BE2C (cell line): ENCODE data around the gene HEG1.

ENCODE experiments used
- DNase-seq: peaks from one replicate; pipeline ENCODE4 v3.0.0-alpha.2; 2020
- H3K27me3 ChIP-seq: fragments of 250-450 bp; sonication (Bioruptor Pico); 2 replicates; pipeline ENCODE4 v1.5.1; 2020; ENCODE audit warnings: mild to moderate bottlenecking
- H3K36me3 ChIP-seq: fragments of 250-450 bp; sonication (Bioruptor Pico); 2 replicates; pipeline ENCODE4 v1.5.1; 2020; ENCODE audit warnings: mild to moderate bottlenecking
- H3K4me1 ChIP-seq: fragments of 250-450 bp; sonication (Bioruptor Pico); 2 replicates; pipeline ENCODE4 v1.5.1; 2020
- H3K4me3 ChIP-seq: 2 replicates; pipeline ENCODE4 v1.5.1; 2011; ENCODE audit warnings: low read depth, low read length
- H3K9me3 ChIP-seq: fragments of 250-450 bp; sonication (Bioruptor Pico); 2 replicates; pipeline ENCODE4 v1.5.1; 2020
- TF ChIP-seq, protein P1 (sequence below): IDR thresholded peaks from 2 replicates; pipeline ENCODE4 v1.5.1; 2012; ENCODE audit warnings: mild to moderate bottlenecking, low read depth, low read length

The HEG1 gene

DNA sequence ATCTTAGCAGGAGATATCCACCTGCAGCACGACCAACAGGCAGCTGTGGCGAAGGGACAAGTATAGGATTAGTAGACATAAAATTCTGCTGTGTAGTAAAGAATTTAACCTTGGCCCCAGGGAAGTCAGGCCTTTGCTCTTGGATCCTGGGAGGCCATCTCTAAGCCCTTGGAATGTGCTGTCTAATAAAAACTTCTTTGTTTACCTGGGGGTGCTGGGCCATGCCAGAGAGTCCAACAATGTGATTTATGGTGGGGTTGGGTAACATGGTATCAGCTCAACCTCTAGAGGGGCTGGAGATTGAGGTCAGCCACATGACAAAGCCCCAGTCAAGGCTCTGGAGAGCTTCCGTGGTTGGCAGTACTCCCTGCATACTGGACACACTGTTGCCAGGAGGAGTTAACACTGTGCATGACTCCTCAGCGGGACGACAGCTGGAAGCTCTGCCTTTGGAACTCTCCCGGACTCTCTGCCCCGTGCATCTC, 52.4 kb downstream of the HEG1 start:
- H3K4me3 ChIP-seq = no peak overlapping the region
- H3K27me3 ChIP-seq = no peaks in the 10 kb centered on the region
- peaks cover 16% of the 10 kb centered on the region for H3K36me3 ChIP-seq
- no peak for DNase-seq
- TF ChIP-seq, protein P1, sequence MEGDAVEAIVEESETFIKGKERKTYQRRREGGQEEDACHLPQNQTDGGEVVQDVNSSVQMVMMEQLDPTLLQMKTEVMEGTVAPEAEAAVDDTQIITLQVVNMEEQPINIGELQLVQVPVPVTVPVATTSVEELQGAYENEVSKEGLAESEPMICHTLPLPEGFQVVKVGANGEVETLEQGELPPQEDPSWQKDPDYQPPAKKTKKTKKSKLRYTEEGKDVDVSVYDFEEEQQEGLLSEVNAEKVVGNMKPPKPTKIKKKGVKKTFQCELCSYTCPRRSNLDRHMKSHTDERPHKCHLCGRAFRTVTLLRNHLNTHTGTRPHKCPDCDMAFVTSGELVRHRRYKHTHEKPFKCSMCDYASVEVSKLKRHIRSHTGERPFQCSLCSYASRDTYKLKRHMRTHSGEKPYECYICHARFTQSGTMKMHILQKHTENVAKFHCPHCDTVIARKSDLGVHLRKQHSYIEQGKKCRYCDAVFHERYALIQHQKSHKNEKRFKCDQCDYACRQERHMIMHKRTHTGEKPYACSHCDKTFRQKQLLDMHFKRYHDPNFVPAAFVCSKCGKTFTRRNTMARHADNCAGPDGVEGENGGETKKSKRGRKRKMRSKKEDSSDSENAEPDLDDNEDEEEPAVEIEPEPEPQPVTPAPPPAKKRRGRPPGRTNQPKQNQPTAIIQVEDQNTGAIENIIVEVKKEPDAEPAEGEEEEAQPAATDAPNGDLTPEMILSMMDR = no peak
- H3K4me1 ChIP-seq = peaks cover 6% of the 10 kb centered on the region
- no peaks in the 10 kb centered on the region for H3K9me3 ChIP-seq

DNA sequence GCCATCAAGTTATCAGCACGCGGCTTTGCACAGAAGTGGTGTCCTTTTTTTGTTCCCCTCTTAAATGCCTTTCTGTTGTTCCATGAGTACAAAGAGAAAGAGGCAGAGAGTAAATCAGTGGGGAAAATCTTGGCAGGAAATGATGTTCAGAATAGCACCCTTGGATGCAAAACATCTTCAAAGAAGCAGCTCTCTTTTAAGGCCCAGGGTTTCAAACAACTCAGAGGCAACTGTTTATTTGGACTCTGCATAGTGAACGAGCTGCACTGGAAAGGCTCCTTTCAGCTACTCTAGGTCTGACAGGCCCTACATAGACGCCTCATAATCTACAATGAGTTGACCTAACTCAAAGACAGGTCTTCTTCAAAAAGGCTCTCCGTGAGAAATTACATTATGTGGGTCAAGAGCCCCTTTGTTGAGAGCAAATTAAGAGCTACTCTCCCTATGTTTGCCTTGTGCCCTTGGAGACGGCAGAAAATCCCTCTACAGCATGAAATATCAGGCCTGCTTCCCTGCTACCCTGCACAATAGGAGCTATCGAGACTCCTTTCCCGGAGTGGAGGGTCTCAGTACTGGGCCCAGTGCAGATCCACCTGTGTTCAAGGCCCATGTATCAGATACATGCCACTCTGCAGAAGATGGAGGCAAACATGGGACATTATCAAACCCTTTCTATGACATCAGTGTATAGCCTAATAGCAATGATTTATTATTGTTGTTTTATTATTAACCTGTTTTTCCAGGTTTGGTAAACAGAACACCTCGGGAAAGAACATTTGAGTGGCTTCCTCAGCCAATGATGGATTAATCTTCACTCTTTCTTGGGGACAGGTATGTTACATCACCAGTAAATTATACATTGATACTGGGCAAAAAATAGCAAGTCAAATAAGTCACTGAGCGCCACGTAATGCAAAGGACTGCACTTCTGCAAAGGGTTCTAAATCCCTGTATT, 53.1 kb downstream of the HEG1 start:
- Histone ChIP-seq H3K27me3 (no peaks in the 10 kb centered on the region), H3K9me3 (no peaks in the 10 kb centered on the region), H3K36me3 (peaks cover 10% of the 10 kb centered on the region), H3K4me1 (peaks cover 13% of the 10 kb centered on the region), H3K4me3 (no peak overlapping the region)
- TF ChIP-seq, protein P1 = no peak
- no peak for DNase-seq

DNA sequence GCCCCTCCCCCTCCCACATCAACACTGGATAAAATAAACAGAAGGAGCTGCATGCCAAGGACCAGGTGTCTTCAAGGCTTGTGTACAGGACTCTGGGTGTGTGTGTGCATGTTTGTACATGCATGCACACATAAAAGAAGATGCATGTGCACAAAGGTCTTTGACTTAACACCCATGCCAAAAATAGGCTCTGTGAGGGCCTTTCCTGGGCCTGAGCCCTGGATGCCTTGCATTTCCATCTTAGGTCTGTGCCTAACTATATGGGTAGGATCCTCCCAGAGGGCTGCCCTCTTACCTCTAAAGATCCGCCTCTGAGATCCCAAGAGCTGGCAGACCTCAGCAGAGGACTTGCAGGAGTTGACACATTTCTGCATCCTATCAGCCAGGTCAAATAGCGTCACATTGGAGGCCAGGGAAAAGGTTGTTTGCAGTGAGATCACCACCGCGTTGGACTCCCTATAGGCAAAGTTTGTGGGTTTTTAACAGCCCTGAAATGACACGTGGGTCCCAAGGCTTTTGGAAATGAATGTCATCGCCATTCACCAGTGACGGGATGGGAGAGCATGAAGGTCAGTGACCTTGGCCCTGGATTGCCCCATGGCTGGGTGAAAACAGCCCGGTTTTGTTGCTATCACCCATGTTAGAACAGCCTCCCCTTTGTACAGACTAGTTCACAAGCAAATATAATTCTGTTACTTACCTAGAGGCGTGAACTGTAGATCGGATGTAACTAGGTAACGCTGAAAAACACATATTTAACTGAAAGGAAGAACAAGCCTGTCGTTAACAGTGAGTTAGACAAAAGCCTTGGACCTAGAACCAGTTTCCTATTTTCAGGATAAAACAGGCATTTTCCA, 54.0 kb downstream of the HEG1 start:
- TF ChIP-seq, protein P1 = no peak
- Histone ChIP-seq H3K36me3 (peaks cover 12% of the 10 kb centered on the region), H3K4me1 (peaks cover 19% of the 10 kb centered on the region), H3K4me3 (no peak overlapping the region), H3K27me3 (no peaks in the 10 kb centered on the region), H3K9me3 (no peaks in the 10 kb centered on the region)
- DNase-seq = no peak

DNA sequence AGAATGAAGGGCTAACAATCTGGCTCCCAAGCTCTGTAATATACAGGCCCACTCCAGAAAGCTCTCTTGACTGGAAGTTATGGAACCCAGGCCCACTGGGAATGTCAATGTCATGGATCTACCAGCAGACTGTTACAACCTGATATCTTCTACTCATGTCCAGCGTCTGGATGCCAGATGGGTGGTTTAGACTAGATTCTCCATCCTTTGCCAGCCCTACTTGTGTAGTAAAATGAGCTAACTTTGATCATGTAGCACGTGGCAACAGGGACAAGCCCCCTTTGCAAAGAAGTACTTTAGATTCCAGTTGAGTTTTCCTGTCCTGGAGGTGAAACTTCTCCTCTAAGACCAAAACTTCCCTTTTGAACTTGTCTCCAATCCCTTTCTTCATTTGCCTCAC, 55.1 kb downstream of the HEG1 start:
- Histone ChIP-seq H3K9me3 (no peaks in the 10 kb centered on the region), H3K4me3 (no peak overlapping the region), H3K4me1 (peaks cover 24% of the 10 kb centered on the region), H3K27me3 (no peaks in the 10 kb centered on the region), H3K36me3 (peaks cover 14% of the 10 kb centered on the region)
- TF ChIP-seq, protein P1 = no peak
- no peak for DNase-seq

DNA sequence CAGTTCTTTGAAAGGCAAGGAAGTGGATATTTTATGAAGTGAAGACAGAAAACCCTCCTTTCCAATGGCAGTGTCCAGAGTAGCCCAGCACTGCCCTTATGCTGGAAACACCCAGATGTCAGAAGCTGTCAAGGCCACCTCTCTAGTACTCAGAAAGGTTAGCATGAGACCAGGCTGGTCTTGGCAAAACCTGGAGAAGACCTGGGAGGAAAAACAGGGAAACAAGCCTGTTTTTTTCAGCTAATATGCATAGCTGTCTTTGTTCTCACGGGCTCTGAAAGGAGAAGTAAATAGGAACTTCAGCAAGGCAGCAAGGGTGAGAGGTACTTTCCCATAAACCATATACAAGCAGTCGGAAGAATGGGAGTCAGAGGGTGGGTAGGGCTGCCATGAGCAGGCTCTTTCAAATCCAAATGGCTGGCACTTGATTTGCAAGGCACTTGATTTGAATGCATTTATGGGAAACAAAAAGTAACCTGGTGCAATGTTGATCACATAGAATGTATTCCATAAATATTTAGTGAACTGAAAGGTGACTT, 55.8 kb downstream of the HEG1 start:
- Histone ChIP-seq H3K36me3 (peaks cover 14% of the 10 kb centered on the region), H3K4me1 (peaks cover 24% of the 10 kb centered on the region), H3K4me3 (no peak overlapping the region), H3K27me3 (no peaks in the 10 kb centered on the region), H3K9me3 (no peaks in the 10 kb centered on the region)
- no peak for DNase-seq
- TF ChIP-seq, protein P1 = no peak
